Measurements from ENCODE around the gene PLS1.

Gene PLS1

DNA sequence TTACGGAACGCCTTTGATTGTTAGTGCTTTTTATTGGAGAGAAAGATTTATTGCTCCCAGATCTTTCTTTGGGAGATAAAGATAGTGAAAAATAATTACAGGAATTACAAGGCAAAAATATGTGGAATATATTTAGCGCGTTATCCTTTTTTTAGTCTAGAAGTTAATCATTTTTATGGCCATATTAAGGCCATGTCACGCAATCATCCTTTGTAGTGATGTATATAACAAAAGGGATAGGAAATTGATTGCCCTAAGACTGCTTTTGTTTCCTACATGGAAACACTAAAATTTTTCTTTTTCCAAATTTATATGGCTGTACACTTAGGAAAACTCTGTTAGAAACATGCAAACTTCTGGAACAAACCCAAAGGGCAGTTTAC is 129.2 kb downstream of the PLS1 start:
- TF ChIP-seq, protein P1, sequence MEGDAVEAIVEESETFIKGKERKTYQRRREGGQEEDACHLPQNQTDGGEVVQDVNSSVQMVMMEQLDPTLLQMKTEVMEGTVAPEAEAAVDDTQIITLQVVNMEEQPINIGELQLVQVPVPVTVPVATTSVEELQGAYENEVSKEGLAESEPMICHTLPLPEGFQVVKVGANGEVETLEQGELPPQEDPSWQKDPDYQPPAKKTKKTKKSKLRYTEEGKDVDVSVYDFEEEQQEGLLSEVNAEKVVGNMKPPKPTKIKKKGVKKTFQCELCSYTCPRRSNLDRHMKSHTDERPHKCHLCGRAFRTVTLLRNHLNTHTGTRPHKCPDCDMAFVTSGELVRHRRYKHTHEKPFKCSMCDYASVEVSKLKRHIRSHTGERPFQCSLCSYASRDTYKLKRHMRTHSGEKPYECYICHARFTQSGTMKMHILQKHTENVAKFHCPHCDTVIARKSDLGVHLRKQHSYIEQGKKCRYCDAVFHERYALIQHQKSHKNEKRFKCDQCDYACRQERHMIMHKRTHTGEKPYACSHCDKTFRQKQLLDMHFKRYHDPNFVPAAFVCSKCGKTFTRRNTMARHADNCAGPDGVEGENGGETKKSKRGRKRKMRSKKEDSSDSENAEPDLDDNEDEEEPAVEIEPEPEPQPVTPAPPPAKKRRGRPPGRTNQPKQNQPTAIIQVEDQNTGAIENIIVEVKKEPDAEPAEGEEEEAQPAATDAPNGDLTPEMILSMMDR (IDR thresholded peaks at IDR 0.05; ENCODE audit: insufficient read depth, low read length, poor library complexity, severe bottlenecking) = no peak
- DNase-seq (ENCODE audit: extremely low read depth, insufficient read length) = no peak
- no peak overlapping the region for H3K4me3 ChIP-seq (replicated peaks; ENCODE audit: low read depth, low read length)

DNA sequence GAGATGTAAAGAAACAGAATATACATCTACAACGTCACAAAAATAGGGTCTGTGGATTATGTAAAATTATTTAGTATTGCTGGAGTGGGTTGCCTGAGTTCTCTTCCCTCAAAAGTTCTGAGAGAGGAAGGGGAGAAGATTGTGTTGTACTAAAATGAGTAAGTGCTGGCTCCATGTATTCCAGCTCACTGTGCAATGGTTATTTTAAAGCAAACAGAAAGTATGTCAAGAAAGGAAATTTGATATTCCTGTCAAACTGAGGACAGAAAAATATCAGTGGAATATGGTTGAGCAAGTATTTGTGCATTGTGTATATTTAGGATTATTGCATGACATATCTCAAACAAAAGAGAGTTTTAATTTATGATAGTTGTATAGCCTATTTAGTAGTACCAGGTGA is 129.8 kb downstream of the PLS1 start:
- TF ChIP-seq, protein P1 (IDR thresholded peaks at IDR 0.05; ENCODE audit: insufficient read depth, low read length, poor library complexity, severe bottlenecking) = no peak
- no peaks in the 10 kb centered on the region for H3K36me3 ChIP-seq (ENCODE audit: control insufficient read depth, insufficient read depth, low read length)
- no peak for DNase-seq (ENCODE audit: extremely low read depth, insufficient read length)
- H3K4me3 ChIP-seq (replicated peaks; ENCODE audit: low read depth, low read length) = no peak overlapping the region
- no peaks in the 10 kb centered on the region for H3K27me3 ChIP-seq (replicated peaks; ENCODE audit: control insufficient read depth, insufficient read depth, low read length)

More for the DNA sequence above, 129.2 kb downstream of the PLS1 start:
- Histone ChIP-seq H3K36me3 (ENCODE audit: control insufficient read depth, insufficient read depth, low read length) (no peaks in the 10 kb centered on the region), H3K27me3 (replicated peaks; ENCODE audit: control insufficient read depth, insufficient read depth, low read length) (no peaks in the 10 kb centered on the region)

DNA sequence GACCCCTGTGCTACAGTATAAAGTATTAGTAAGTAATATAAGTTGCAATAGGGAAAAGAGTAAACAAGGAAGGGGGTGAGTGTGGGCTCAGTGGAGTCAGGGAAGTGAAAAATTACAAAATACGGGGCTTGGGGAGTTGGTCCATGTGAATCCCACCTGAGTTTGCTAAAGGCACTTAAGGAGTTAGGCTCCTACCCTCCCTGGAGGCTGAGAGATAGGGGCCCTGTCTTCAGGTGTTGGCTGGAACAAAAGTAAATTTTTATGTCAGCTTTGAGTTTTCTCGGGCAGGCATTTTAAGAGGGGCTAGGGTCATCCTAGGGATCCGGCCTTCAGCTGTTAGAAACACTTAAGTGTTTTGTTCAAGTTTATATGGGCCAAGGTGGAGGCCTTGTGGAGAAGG is 135.9 kb downstream of the PLS1 start:
- TF ChIP-seq, protein P1 (IDR thresholded peaks at IDR 0.05; ENCODE audit: insufficient read depth, low read length, poor library complexity, severe bottlenecking) = no peak
- Histone ChIP-seq H3K4me3 (replicated peaks; ENCODE audit: low read depth, low read length) (no peak overlapping the region), H3K36me3 (ENCODE audit: control insufficient read depth, insufficient read depth, low read length) (no peaks in the 10 kb centered on the region), H3K27me3 (replicated peaks; ENCODE audit: control insufficient read depth, insufficient read depth, low read length) (no peaks in the 10 kb centered on the region)
- no peak for DNase-seq (ENCODE audit: extremely low read depth, insufficient read length)

DNA sequence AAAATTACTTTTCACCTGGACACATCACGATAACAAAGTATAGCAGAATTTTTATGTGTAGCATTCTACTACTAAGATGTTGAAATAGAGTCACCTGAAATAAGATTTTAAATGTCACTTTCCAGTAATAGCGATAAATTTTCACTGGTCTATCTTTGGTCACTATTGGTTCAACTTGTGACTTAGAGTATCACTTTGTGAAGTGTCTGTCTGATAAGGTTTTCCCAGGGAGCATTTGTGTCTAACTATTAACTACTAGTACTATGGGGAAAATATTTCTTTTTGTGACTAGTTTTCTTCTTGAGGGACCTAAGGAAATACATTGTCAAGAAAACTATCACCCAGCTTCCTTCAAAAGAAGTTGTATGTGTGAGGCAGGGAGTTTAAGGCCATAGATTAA is 138.6 kb downstream of the PLS1 start:
- TF ChIP-seq, protein P1 (IDR thresholded peaks at IDR 0.05; ENCODE audit: insufficient read depth, low read length, poor library complexity, severe bottlenecking) = no peak
- no peak for DNase-seq (ENCODE audit: extremely low read depth, insufficient read length)
- Histone ChIP-seq H3K27me3 (replicated peaks; ENCODE audit: control insufficient read depth, insufficient read depth, low read length) (no peaks in the 10 kb centered on the region), H3K36me3 (ENCODE audit: control insufficient read depth, insufficient read depth, low read length) (no peaks in the 10 kb centered on the region), H3K4me3 (replicated peaks; ENCODE audit: low read depth, low read length) (no peak overlapping the region)

DNA sequence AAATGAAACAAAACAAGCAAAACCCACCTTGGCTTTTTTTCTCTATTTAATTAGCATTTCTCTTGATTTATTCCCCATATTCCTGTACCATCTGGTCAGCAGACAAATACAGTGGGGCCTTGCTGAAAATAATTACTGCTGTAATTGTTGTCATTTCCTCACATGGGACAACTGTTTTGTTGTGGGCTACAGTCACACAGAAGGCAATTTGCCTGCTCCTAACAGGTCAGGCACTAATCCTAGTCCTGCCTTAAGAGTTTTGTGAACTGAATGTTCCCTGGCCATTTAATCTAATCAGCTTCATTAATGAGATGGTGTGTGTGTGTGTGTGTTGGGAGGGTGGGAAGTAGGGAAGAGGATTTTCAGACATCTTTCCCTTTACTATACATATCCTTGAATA is 139.3 kb downstream of the PLS1 start:
- TF ChIP-seq, protein P1 (IDR thresholded peaks at IDR 0.05; ENCODE audit: insufficient read depth, low read length, poor library complexity, severe bottlenecking) = no peak
- no peaks in the 10 kb centered on the region for H3K36me3 ChIP-seq (ENCODE audit: control insufficient read depth, insufficient read depth, low read length)
- H3K27me3 ChIP-seq (replicated peaks; ENCODE audit: control insufficient read depth, insufficient read depth, low read length) = no peaks in the 10 kb centered on the region
- no peak for DNase-seq (ENCODE audit: extremely low read depth, insufficient read length)
- no peak overlapping the region for H3K4me3 ChIP-seq (replicated peaks; ENCODE audit: low read depth, low read length)

GRCh38 chr3:142738396-142738795 is 142.2 kb downstream of the PLS1 start:
- no peaks in the 10 kb centered on the region for H3K27me3 ChIP-seq (replicated peaks; ENCODE audit: control insufficient read depth, insufficient read depth, low read length)
- H3K4me3 ChIP-seq (replicated peaks; ENCODE audit: low read depth, low read length) = no peak overlapping the region
- TF ChIP-seq, protein P1 (IDR thresholded peaks at IDR 0.05; ENCODE audit: insufficient read depth, low read length, poor library complexity, severe bottlenecking) = no peak
- no peaks in the 10 kb centered on the region for H3K36me3 ChIP-seq (ENCODE audit: control insufficient read depth, insufficient read depth, low read length)
- DNase-seq (ENCODE audit: extremely low read depth, insufficient read length) = no peak
